ENCODE measurements around the gene DYNC1H1. TPM values are rescaled to one million over a fixed set of nuclear protein-coding genes. Genes with fewer than 3 reads are reported as not detected.

The DYNC1H1 gene
- total RNA-seq, 1 donor from 2014 or later = 237 TPM

DNA sequence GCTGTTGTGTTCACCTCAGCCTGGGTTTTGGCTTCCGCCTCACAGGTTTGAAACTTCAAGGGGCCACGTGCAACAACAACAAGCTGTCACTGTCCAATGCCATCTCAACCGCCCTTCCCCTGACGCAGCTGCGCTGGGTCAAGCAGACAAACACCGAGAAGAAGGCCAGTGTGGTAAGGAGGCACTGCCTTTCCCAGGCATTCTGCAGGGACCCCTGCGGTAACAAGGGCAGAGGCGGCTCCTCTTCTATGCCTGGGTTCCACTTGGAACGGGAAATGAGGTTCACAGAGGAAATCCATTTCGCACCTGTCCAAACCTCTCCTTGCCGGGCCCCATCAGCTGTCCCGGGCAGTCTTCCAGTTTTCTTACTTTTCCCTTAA lies 85.6 kb downstream of the DYNC1H1 start:
- peaks cover 6% of the 10 kb centered on the region for H3K27me3 Mint-ChIP-seq (ENCODE audit: insufficient read depth, low read depth)
- Histone ChIP-seq H3K27ac (no peak overlapping the region), H3F3A (ENCODE audit: low read depth) (peaks cover 16% of the 10 kb centered on the region), H3K36me3 (peaks cover 7% of the 10 kb centered on the region), H3K4me3 (no peak overlapping the region), H3K79me2 (ENCODE audit: low read depth) (no peaks in the 10 kb centered on the region), H4K20me1 (ENCODE audit: low read depth) (peaks cover 18% of the 10 kb centered on the region), H3K9me3 (ENCODE audit: low read depth) (no peaks in the 10 kb centered on the region), H3K4me2 (no peak overlapping the region), H3K27me3 (no peaks in the 10 kb centered on the region), H3K9ac (no peak overlapping the region), H2AFZ (replicated peaks) (no peak overlapping the region), H3K4me1 (no peaks in the 10 kb centered on the region)
- H3K9me3 Mint-ChIP-seq = no peaks in the 10 kb centered on the region
- no peak overlapping the region for H3K4me3 Mint-ChIP-seq
- TF ChIP-seq, protein P1, sequence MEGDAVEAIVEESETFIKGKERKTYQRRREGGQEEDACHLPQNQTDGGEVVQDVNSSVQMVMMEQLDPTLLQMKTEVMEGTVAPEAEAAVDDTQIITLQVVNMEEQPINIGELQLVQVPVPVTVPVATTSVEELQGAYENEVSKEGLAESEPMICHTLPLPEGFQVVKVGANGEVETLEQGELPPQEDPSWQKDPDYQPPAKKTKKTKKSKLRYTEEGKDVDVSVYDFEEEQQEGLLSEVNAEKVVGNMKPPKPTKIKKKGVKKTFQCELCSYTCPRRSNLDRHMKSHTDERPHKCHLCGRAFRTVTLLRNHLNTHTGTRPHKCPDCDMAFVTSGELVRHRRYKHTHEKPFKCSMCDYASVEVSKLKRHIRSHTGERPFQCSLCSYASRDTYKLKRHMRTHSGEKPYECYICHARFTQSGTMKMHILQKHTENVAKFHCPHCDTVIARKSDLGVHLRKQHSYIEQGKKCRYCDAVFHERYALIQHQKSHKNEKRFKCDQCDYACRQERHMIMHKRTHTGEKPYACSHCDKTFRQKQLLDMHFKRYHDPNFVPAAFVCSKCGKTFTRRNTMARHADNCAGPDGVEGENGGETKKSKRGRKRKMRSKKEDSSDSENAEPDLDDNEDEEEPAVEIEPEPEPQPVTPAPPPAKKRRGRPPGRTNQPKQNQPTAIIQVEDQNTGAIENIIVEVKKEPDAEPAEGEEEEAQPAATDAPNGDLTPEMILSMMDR (IDR thresholded peaks at IDR 0.05) = no peak
- TF ChIP-seq EZH2phosphoT487 (IDR thresholded peaks at IDR 0.05) = no peak
- TF ChIP-seq EZH2 (IDR thresholded peaks at IDR 0.05) = no peak
- H3K36me3 Mint-ChIP-seq = peaks cover 34% of the 10 kb centered on the region
- no peak for DNase-seq (ENCODE audit: low spot score)
- H3K4me1 Mint-ChIP-seq = peaks cover 5% of the 10 kb centered on the region
- no peak overlapping the region for H3K27ac Mint-ChIP-seq

DNA sequence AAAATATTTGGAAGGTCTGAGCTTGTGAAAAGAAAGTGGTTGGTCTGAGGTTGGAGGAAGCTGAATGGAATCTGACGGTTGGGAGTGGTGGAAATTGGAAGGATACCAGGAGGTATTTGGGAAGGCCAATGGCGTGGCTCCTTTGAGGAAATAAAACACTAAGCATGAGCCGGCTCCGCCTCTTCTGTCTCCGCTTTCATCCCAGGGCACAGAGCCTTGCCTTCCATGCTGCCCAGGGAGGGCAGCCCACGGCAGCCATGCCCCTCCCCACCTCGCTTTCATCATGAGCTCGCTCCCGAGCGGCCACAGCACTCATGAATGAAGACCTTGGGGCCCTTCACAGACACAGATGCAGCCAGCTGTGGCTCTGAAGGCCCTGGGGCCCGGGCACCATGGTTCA lies 86.3 kb downstream of the DYNC1H1 start:
- no peak overlapping the region for H3K4me2 ChIP-seq
- H3K9me3 Mint-ChIP-seq = no peaks in the 10 kb centered on the region
- H3K4me3 ChIP-seq = no peak overlapping the region
- H3K4me1 ChIP-seq = no peaks in the 10 kb centered on the region
- no peak overlapping the region for H2AFZ ChIP-seq (replicated peaks)
- H3F3A ChIP-seq (ENCODE audit: low read depth) = peaks cover 12% of the 10 kb centered on the region
- peaks cover 6% of the 10 kb centered on the region for H3K27me3 Mint-ChIP-seq (ENCODE audit: insufficient read depth, low read depth)
- H3K9me3 ChIP-seq (ENCODE audit: low read depth) = no peaks in the 10 kb centered on the region
- H4K20me1 ChIP-seq (ENCODE audit: low read depth) = peaks cover 12% of the 10 kb centered on the region
- H3K27ac Mint-ChIP-seq = no peak overlapping the region
- TF ChIP-seq, protein P1 (IDR thresholded peaks at IDR 0.05) = no peak
- TF ChIP-seq EZH2 (IDR thresholded peaks at IDR 0.05) (no peak), EZH2phosphoT487 (IDR thresholded peaks at IDR 0.05) (no peak)
- H3K36me3 Mint-ChIP-seq = peaks cover 38% of the 10 kb centered on the region
- no peak overlapping the region for H3K9ac ChIP-seq
- H3K79me2 ChIP-seq (ENCODE audit: low read depth) = no peaks in the 10 kb centered on the region
- peaks cover 7% of the 10 kb centered on the region for H3K36me3 ChIP-seq
- no peak overlapping the region for H3K27ac ChIP-seq
- no peaks in the 10 kb centered on the region for H3K27me3 ChIP-seq
- H3K4me1 Mint-ChIP-seq = peaks cover 8% of the 10 kb centered on the region
- H3K4me3 Mint-ChIP-seq = no peak overlapping the region
- peak; percentile 30 for DNase-seq (ENCODE audit: low spot score)

DNA sequence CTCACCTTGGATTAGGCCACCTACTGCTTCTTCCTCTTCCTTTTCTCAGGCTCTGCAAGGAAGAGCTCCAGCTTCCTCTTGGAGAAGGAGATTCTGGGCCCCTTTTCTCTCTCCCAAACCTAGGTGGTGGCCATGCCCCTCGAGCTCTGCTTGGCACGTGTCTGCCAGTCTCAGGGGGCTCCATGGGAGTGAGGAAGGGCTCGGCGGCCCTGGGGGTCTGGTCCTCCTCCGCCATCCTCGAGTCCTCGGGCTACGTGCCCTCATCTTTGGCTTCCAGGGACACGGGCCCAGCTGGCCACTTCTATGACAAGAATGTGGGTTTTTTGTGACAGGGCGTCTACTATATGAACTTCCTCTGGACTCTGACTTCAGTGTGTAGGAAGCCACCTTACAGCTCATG lies 88.1 kb downstream of the DYNC1H1 start:
- no peaks in the 10 kb centered on the region for H4K20me1 ChIP-seq (ENCODE audit: low read depth)
- Mint-ChIP-seq H3K4me1 (peaks cover 17% of the 10 kb centered on the region), H3K27ac (no peak overlapping the region), H3K36me3 (peaks cover 42% of the 10 kb centered on the region), H3K27me3 (ENCODE audit: insufficient read depth, low read depth) (peaks cover 13% of the 10 kb centered on the region), H3K9me3 (no peaks in the 10 kb centered on the region), H3K4me3 (no peak overlapping the region)
- H3K27me3 ChIP-seq = no peaks in the 10 kb centered on the region
- H3K4me3 ChIP-seq = no peak overlapping the region
- DNase-seq (ENCODE audit: low spot score) = no peak
- no peak overlapping the region for H3K27ac ChIP-seq
- no peaks in the 10 kb centered on the region for H3K4me1 ChIP-seq
- H3K9me3 ChIP-seq (ENCODE audit: low read depth) = no peaks in the 10 kb centered on the region
- no peak overlapping the region for H3K4me2 ChIP-seq
- H3K9ac ChIP-seq = no peak overlapping the region
- TF ChIP-seq, protein P1 (IDR thresholded peaks at IDR 0.05) = no peak
- no peak for TF ChIP-seq EZH2phosphoT487 (IDR thresholded peaks at IDR 0.05)
- TF ChIP-seq EZH2 (IDR thresholded peaks at IDR 0.05) = no peak
- peaks cover 7% of the 10 kb centered on the region for H3K36me3 ChIP-seq
- no peak overlapping the region for H2AFZ ChIP-seq (replicated peaks)
- H3K79me2 ChIP-seq (ENCODE audit: low read depth) = no peaks in the 10 kb centered on the region
- peaks cover 17% of the 10 kb centered on the region for H3F3A ChIP-seq (ENCODE audit: low read depth)
